Natural killer cell (primary cell): ENCODE measurements around the gene PLSCR4. TPM values are rescaled to one million over a fixed set of nuclear protein-coding genes. Genes with fewer than 3 reads are reported as not detected.

Source experiments
- ATAC-seq, 3 donors: fragments of 150-1000 bp in 2 of 3; fragments of 200-7000 bp in 1 of 3; cut with Tn5 transposase; 1 replicate in 1 of 3; 2 replicates in 2 of 3; pipeline ENCODE4 v1.10.0; 2021; ENCODE audit warnings: mild to moderate bottlenecking in 2 of 3, moderate library complexity in 2 of 3
- DNase-seq, 2 donors: peaks; one replicate each; pipeline versions ENCODE4 v3.0.0 to v3.0.0-alpha.2; 2013 to 2021; ENCODE audit warnings: mixed read lengths in 1 of 2
- H3K27ac ChIP-seq: one replicate; pipeline ENCODE4 v1.5.1; 2013; ENCODE audit warnings: mild to moderate bottlenecking, low read length
- H3K27me3 ChIP-seq: one replicate; pipeline ENCODE4 v1.6.1; 2013; ENCODE audit warnings: low read length; ENCODE audit not compliant: control insufficient read depth, insufficient read depth
- H3K36me3 ChIP-seq: one replicate; pipeline ENCODE4 v1.6.1; 2013; ENCODE audit warnings: low read length; ENCODE audit not compliant: control insufficient read depth, insufficient read depth
- H3K4me1 ChIP-seq: one replicate; pipeline ENCODE4 v1.6.1; 2013; ENCODE audit warnings: low read length; ENCODE audit not compliant: control insufficient read depth, insufficient read depth
- H3K4me3 ChIP-seq: one replicate; pipeline ENCODE4 v1.5.1; 2013; ENCODE audit warnings: low read length
- H3K9me3 ChIP-seq: one replicate; pipeline ENCODE4 v1.6.1; 2013; ENCODE audit warnings: low read length; ENCODE audit not compliant: control insufficient read depth, insufficient read depth
- H3K27ac Mint-ChIP-seq, 2 donors: one replicate each; pipeline ENCODE4 v1.8.0; 2022; ENCODE audit warnings: mild to moderate bottlenecking in 2 of 2, mixed read lengths in 2 of 2, moderate library complexity in 1 of 2
- H3K27me3 Mint-ChIP-seq, 2 donors: one replicate each; pipeline ENCODE4 v1.8.0; 2022; ENCODE audit warnings: low read depth in 2 of 2, mixed read lengths in 2 of 2
- H3K36me3 Mint-ChIP-seq: one replicate; pipeline ENCODE4 v1.8.0; 2022; ENCODE audit warnings: mixed read lengths
- H3K4me1 Mint-ChIP-seq, 2 donors: one replicate each; pipeline ENCODE4 v1.8.0; 2022; ENCODE audit warnings: mixed read lengths in 2 of 2
- H3K4me3 Mint-ChIP-seq: one replicate; pipeline ENCODE4 v1.8.0; 2022; ENCODE audit warnings: mild to moderate bottlenecking, moderate library complexity, mixed read lengths
- H3K9me3 Mint-ChIP-seq, 2 donors: one replicate each; pipeline ENCODE4 v1.8.0; 2022; ENCODE audit warnings: mixed read lengths in 2 of 2
- WGBS: methylation state at CpG from one replicate; pipeline ENCODE4 v1.1.7; 2013; ENCODE audit warnings: missing lambda C conversion rate; ENCODE audit not compliant: insufficient coverage; 5-methylcytosine and 5-hydroxymethylcytosine counted together
- intact Hi-C: fragments of 100-400 bp; cut with micrococcal nuclease; formaldehyde crosslinking; loops from one replicate; pipeline ENCODE4 v1.14.2; 2022
- total RNA-seq, 4 donors: library from RNA; stranded (reverse); fragments of 120-200 nt in 1 of 4; gene quantifications; one replicate each; pipeline versions ENCODE4 v1.2.3 to v1.2.4, GENCODE V29; 2013 to 2022
- TF ChIP-seq, protein P1 (sequence below): fragments of 200-600 bp; IDR thresholded peaks from one replicate; pipeline ENCODE4 v1.8.0; 2022; ENCODE audit warnings: antibody characterized with exemption

PLSCR4 gene
- total RNA-seq, 3 donors from 2014 or later (not counting 1 experiment from before 2014, with no cell fraction given), result 0.11 to 0.21 TPM; not detected in 1

DNA sequence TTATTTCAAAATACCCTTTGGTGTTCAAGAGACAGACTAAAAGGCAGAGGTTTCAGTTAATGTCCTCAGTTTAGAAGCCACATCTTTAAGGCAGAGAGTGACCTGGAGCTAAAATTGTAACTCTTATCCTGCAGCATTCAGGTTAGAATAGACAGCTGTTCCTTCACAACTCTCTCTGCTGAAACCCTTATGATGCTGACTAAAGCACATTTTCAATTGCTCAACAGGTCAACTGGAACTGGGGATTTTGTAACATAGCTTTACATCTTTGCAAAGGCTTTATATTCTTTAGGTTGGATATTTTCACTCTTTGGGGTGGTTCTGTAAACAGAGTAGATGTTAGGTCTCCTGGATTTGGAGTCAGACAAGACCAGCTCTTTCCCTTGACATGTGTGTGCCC, 20.3 kb upstream of the PLSCR4 start:
- TF ChIP-seq, protein P1, sequence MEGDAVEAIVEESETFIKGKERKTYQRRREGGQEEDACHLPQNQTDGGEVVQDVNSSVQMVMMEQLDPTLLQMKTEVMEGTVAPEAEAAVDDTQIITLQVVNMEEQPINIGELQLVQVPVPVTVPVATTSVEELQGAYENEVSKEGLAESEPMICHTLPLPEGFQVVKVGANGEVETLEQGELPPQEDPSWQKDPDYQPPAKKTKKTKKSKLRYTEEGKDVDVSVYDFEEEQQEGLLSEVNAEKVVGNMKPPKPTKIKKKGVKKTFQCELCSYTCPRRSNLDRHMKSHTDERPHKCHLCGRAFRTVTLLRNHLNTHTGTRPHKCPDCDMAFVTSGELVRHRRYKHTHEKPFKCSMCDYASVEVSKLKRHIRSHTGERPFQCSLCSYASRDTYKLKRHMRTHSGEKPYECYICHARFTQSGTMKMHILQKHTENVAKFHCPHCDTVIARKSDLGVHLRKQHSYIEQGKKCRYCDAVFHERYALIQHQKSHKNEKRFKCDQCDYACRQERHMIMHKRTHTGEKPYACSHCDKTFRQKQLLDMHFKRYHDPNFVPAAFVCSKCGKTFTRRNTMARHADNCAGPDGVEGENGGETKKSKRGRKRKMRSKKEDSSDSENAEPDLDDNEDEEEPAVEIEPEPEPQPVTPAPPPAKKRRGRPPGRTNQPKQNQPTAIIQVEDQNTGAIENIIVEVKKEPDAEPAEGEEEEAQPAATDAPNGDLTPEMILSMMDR, result no peak
- Histone ChIP-seq H3K4me1 (no peaks in the 10 kb centered on the region), H3K36me3 (no peaks in the 10 kb centered on the region), H3K4me3 (no peak overlapping the region), H3K27me3 (no peaks in the 10 kb centered on the region), H3K27ac (no peak overlapping the region), H3K9me3 (no peaks in the 10 kb centered on the region)
- ATAC-seq (no peak), DNase-seq (no peak)
- H3K27ac Mint-ChIP-seq, result no peak overlapping the region
- H3K36me3 Mint-ChIP-seq, result no peaks in the 10 kb centered on the region
- peaks cover 3 to 6% of the 10 kb centered on the region in 2 donors for H3K9me3 Mint-ChIP-seq
- intact Hi-C loops, result no loop called here
- H3K4me1 Mint-ChIP-seq, result no peaks in the 10 kb centered on the region
- no peak overlapping the region for H3K4me3 Mint-ChIP-seq
- no peaks in the 10 kb centered on the region for H3K27me3 Mint-ChIP-seq

DNA sequence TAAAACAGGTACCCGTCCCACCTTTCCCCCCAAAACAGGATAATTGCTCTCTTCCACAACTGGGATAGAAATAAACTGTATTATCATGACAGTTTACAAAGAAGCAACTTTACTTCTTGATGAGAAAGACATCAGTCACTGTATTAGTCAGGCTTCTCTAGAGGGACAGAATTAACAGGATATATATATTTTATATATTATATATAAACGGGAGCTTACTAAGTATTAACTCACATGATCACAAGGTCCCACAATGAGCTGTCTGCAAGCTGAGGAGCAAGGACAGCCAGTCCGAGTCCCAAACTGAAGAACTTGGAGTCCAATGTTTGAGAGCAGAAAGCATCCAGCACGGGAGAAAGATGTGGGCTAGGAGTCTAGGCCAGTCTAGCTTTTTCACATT, 18.4 kb upstream of the PLSCR4 start:
- no peaks in the 10 kb centered on the region for H3K9me3 ChIP-seq
- H3K4me1 Mint-ChIP-seq, result no peaks in the 10 kb centered on the region
- no peaks in the 10 kb centered on the region for H3K36me3 Mint-ChIP-seq
- ATAC-seq (no peak), DNase-seq (no peak)
- 93% methylated on average over 2 of the region's 4 CpGs for WGBS
- no peak overlapping the region for H3K27ac ChIP-seq
- H3K4me3 Mint-ChIP-seq, result no peak overlapping the region
- peaks cover 2 to 3% of the 10 kb centered on the region in 2 donors for H3K9me3 Mint-ChIP-seq
- intact Hi-C loops, result no loop called here
- TF ChIP-seq, protein P1, result no peak
- H3K36me3 ChIP-seq, result no peaks in the 10 kb centered on the region
- no peak overlapping the region for H3K4me3 ChIP-seq
- H3K27me3 Mint-ChIP-seq, result no peaks in the 10 kb centered on the region
- H3K4me1 ChIP-seq, result no peaks in the 10 kb centered on the region
- no peaks in the 10 kb centered on the region for H3K27me3 ChIP-seq
- no peak overlapping the region for H3K27ac Mint-ChIP-seq

DNA sequence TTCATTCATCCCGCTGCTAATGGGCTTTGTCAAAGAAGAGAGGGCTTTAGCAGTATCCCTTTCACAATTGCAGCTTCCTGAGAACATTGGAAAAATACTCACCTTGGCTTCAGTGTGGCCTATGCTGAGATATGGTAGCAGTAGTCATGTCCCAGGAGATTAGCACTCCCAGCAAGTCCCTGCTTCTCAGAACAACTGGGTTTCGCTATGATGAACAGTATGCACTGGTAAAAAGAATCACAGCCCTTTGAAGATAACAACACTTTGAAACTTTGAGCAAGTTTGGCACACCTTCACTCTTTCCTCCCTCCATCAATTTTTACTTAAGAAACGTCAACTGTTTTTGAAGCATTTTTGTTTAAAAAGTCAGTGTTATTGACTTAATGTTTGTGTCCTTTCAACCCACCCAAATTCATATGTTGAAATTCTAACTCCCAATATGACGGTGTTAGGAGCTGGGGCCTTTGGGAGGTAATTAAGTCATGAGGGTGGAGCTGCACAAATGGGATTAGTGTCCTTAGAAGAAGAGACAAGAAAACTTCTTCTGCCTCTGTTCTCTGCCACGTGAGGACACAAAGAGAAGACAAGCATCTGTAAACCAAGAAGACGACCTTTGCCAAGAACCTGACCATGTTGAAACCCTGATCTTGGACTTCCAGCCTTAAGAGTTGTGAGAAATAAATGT, 17.8 kb upstream of the PLSCR4 start:
- intact Hi-C loops, result no loop called here
- TF ChIP-seq, protein P1, result no peak
- Mint-ChIP-seq H3K27ac (no peak overlapping the region), H3K9me3 (peaks cover 2 to 3% of the 10 kb centered on the region in 2 donors), H3K27me3 (no peaks in the 10 kb centered on the region), H3K4me3 (no peak overlapping the region), H3K4me1 (no peaks in the 10 kb centered on the region), H3K36me3 (no peaks in the 10 kb centered on the region)
- Histone ChIP-seq H3K36me3 (no peaks in the 10 kb centered on the region), H3K27ac (no peak overlapping the region), H3K9me3 (no peaks in the 10 kb centered on the region), H3K4me3 (no peak overlapping the region), H3K4me1 (no peaks in the 10 kb centered on the region), H3K27me3 (no peaks in the 10 kb centered on the region)
- ATAC-seq (no peak), DNase-seq (no peak)
- WGBS, result 76% methylated on average over 4 of the region's 6 CpGs

GRCh38 chr3:146265720-146266119, 14.8 kb upstream of the PLSCR4 start:
- ATAC-seq, result no peak
- H3K9me3 Mint-ChIP-seq, result peaks cover 0 to 3% of the 10 kb centered on the region in 2 donors

More at GRCh38 chr3:146265720-146266119, 14.8 kb upstream of the PLSCR4 start:
- H3K4me1 Mint-ChIP-seq, result no peaks in the 10 kb centered on the region
- peaks cover 3% of the 10 kb centered on the region for H3K27me3 ChIP-seq
- intact Hi-C loops, result no loop called here
- H3K36me3 ChIP-seq, result no peaks in the 10 kb centered on the region
- no peak overlapping the region for H3K27ac ChIP-seq
- TF ChIP-seq, protein P1, result no peak
- no CpG with 5 or more reads among the region's 1 CpG for WGBS
- H3K4me1 ChIP-seq, result no peaks in the 10 kb centered on the region
- H3K27ac Mint-ChIP-seq, result no peak overlapping the region
- DNase-seq, result no peak
- H3K27me3 Mint-ChIP-seq, result no peaks in the 10 kb centered on the region
- no peaks in the 10 kb centered on the region for H3K36me3 Mint-ChIP-seq
- no peak overlapping the region for H3K4me3 ChIP-seq
- no peak overlapping the region for H3K4me3 Mint-ChIP-seq
- H3K9me3 ChIP-seq, result no peaks in the 10 kb centered on the region
